ENCODE results near the gene TEX29. TPM values are rescaled to one million over a fixed set of nuclear protein-coding genes. Genes with fewer than 3 reads are reported as not detected.

The TEX29 gene
- total RNA-seq, 4 donors from 2014 or later, result not detected

DNA sequence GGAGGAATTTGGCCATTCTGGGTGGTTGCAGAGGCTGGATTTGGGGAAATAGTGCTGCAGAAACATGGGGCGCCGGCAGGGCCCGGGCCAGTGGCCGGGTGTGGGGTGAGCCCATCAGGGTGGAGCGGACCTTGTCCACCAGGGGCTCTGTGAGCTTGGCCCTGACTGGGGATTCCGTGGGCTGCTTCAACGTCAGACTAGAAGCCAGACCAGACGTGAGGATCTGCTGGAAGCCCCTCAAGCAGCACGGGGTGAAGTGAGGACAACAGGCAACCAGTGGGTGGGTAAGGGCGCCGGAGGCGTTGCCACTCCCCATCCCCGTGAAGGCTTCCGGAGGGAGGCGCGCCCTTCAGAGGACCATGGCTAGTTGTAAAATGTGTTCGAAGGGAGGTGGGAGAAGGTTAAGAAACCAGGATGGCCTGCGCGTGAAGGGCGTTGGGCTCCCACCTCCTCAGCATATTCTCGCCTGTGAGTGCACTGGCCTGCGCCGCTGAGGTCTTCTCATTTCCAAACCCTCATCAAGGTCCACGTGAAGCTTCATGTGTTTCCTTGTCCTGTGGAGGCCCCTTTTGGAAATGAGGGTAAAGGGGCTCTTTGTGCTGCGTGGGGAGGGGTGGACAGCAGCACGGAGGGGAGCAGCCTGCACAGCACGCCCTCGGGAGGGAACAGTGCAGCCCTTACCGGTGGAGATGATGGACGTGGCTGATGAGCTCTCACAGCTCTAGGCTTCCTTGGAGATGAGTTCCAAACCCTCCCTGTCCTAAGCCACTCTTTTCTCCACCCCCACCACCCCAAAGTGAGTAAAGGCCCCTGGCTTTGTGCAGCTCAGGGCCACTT, 8.3 kb downstream of the TEX29 start:
- intact Hi-C loops (cut with DNase I; ENCODE audit: low total_unique reads), result no loop called here
- 88 to 89% methylated on average over 30 of the region's 30 CpGs for WGBS, 2 donors
- peak in 1 of 2 donors; percentile 66 for DNase-seq (ENCODE audit: low spot score in 2 of 2)

DNA sequence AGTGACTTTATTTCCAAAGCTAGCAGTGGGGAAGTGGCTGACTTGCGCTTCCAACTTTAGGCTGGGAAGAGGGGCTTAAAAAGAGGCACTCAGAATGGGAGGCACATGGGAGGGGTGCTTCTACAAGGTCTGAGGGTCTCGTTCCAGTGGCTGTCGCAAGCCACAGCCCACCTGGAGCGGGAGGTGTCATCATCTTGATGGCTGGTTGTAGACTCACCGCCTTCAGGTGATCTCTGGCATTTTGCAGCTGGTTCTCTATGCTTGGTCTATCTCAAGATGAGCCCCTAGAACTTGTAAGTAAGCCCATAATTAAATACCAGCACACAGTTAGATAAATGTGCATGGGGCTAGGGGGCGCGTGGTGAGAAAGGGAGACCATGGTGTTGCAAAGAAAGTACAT, 9.2 kb downstream of the TEX29 start:
- intact Hi-C loops (cut with DNase I; ENCODE audit: low total_unique reads), result no loop called here
- no peak overlapping the region for H3K4me3 ChIP-seq (ENCODE audit: low read depth, poor library complexity, severe bottlenecking)
- TF ChIP-seq, protein P1, sequence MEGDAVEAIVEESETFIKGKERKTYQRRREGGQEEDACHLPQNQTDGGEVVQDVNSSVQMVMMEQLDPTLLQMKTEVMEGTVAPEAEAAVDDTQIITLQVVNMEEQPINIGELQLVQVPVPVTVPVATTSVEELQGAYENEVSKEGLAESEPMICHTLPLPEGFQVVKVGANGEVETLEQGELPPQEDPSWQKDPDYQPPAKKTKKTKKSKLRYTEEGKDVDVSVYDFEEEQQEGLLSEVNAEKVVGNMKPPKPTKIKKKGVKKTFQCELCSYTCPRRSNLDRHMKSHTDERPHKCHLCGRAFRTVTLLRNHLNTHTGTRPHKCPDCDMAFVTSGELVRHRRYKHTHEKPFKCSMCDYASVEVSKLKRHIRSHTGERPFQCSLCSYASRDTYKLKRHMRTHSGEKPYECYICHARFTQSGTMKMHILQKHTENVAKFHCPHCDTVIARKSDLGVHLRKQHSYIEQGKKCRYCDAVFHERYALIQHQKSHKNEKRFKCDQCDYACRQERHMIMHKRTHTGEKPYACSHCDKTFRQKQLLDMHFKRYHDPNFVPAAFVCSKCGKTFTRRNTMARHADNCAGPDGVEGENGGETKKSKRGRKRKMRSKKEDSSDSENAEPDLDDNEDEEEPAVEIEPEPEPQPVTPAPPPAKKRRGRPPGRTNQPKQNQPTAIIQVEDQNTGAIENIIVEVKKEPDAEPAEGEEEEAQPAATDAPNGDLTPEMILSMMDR (IDR thresholded peaks at IDR 0.05), result no peak
- no peak for TF ChIP-seq POLR2A (IDR thresholded peaks at IDR 0.05)
- 91 to 92% methylated on average over 7 of the region's 7 CpGs for WGBS, 2 donors
- peak in 1 of 2 donors; percentile 40 for DNase-seq (ENCODE audit: low spot score in 2 of 2)

More for the DNA sequence above, 8.3 kb downstream of the TEX29 start:
- TF ChIP-seq, protein P1 (IDR thresholded peaks at IDR 0.05), result no peak
- TF ChIP-seq POLR2A (IDR thresholded peaks at IDR 0.05), result no peak
- no peak overlapping the region for H3K4me3 ChIP-seq (ENCODE audit: low read depth, poor library complexity, severe bottlenecking)

DNA sequence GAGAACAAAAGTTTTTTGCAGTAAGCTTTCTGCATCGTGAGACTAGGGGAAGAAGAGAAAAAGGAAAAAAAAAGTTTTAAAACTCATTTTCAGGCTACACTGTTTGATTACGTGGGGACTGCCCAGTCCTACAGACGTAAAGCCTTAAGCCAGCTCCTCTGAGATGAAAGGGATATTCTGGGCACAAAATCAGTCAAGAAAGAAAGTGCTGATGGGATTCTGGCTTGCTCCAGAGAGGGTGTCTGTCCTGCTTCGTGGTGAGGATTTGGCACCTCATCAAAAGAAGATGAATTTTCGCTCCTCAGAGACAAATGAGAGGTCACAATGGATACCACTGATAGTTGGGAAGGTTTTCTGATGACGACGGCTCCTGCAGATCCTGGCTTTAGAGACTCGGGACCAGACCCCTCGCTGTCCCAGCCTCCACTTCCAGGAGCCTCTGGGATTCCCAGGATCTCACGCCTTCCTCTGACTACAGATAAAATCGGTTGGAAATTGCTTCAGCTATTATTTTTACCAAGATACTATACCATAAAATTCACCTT, 9.7 kb downstream of the TEX29 start:
- no peak for DNase-seq (ENCODE audit: low spot score in 2 of 2)
- 51% methylated on average over 11 of the region's 11 CpGs for WGBS, 2 donors
- intact Hi-C loops (cut with DNase I; ENCODE audit: low total_unique reads), result no loop called here
- H3K4me3 ChIP-seq (ENCODE audit: low read depth, poor library complexity, severe bottlenecking), result no peak overlapping the region
- TF ChIP-seq, protein P1 (IDR thresholded peaks at IDR 0.05), result no peak
- no peak for TF ChIP-seq POLR2A (IDR thresholded peaks at IDR 0.05)

DNA sequence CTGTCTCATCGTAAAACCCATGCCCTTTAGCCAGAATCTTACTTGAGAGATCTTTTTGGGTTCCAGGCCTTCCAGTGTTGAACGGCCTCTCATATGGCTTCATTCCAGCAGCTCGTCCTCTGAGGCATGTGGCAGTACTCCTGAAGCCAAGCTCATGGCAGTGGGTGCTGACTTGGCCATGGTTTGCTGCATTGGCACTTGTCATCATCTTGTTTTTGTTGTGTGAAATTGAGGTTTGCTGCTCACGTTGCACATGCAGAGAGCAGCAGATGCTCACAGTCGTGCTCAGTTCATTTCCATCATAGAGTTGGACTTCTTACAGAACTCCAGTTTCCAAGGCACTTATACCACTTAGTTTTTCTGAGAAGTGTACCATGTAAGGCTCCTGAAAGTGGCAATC, 14.9 kb downstream of the TEX29 start:
- intact Hi-C loops (cut with DNase I; ENCODE audit: low total_unique reads), result no loop called here
- H3K4me3 ChIP-seq (ENCODE audit: low read depth, poor library complexity, severe bottlenecking), result no peak overlapping the region
- WGBS, 2 donors, result 56% methylated on average over 5 of the region's 5 CpGs
- DNase-seq (ENCODE audit: low spot score in 2 of 2), result peak in 1 of 2 donors; percentile 18
- TF ChIP-seq, protein P1 (IDR thresholded peaks at IDR 0.05), result no peak
- TF ChIP-seq POLR2A (IDR thresholded peaks at IDR 0.05), result no peak

DNA sequence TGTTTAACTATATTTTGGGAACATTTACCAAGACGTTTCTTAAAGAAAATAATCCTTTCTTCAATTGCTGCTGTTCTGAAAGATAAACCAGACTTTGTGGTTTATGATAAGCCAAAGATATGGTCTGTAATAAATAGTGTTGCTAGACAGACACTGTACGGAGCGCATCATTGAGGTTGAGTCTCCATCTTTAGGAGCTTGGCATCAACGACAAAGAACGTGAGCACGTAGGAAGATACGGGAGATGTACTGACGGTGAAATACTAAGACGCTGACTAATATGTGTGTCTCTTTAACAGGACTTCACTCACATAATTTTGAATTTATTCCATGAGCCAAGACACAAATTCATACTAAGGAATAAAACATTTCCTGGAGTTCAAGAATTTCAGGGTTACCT, 16.2 kb downstream of the TEX29 start:
- no peak for TF ChIP-seq POLR2A (IDR thresholded peaks at IDR 0.05)
- TF ChIP-seq, protein P1 (IDR thresholded peaks at IDR 0.05), result no peak
- no peak for DNase-seq (ENCODE audit: low spot score in 2 of 2)
- intact Hi-C loops (cut with DNase I; ENCODE audit: low total_unique reads), result no loop called here
- H3K4me3 ChIP-seq (ENCODE audit: low read depth, poor library complexity, severe bottlenecking), result no peak overlapping the region
- WGBS, 2 donors, result 92 to 93% methylated on average over 9 of the region's 9 CpGs
